Measurements from ENCODE around the gene SNX25. TPM values are rescaled to one million over a fixed set of nuclear protein-coding genes. Genes with fewer than 3 reads are reported as not detected.

The SNX25 gene
- total and polyA plus RNA-seq, 2 of the 13 experiments (the other 11 are each of a cell fraction or from before 2014, with no cell fraction given): 23.4 to 23.5 TPM

- H3K4me3 ChIP-seq (replicated peaks in 1 of 3; ENCODE audit: insufficient read depth in 1 of 3, low read depth in 2 of 3, low read length in 3 of 3): no peak overlapping the region
- no TSS peak for BruUV-seq (replicated peaks)
- no peak for DNase-seq (ENCODE audit: low spot score)
- no peak overlapping the region for H3K27ac ChIP-seq (ENCODE audit: extremely low read length, insufficient read depth, low read length)
- H3K27me3 ChIP-seq (ENCODE audit: control insufficient read depth in 1 of 2, insufficient read depth in 2 of 2, low read length in 2 of 2): no peaks in the 10 kb centered on the region
- H4K20me1 ChIP-seq (ENCODE audit: insufficient read depth, low read length): no peaks in the 10 kb centered on the region
- no peak for ATAC-seq
- FAIRE-seq: no peak
- H3K4me1 ChIP-seq (ENCODE audit: insufficient read depth, low read length): peaks cover 15% of the 10 kb centered on the region
- intact Hi-C loops (cut with micrococcal nuclease; ENCODE audit: unreplicated experiment): no loop called here
- H3K9me3 ChIP-seq (ENCODE audit: low read length): no peaks in the 10 kb centered on the region
- in situ Hi-C loops (cut with HindIII; ENCODE audit: extremely low pct_ligation_motif_present, low pct_unique_long_range_greater_than_20kb): no loop called here
- H3K4me2 ChIP-seq (ENCODE audit: low read depth, low read length): no peak overlapping the region
- POLR2A ChIA-PET: no interaction called here
- no peaks in the 10 kb centered on the region for H3K79me2 ChIP-seq (ENCODE audit: insufficient read depth, low read length)
- H2AFZ ChIP-seq (ENCODE audit: low read length): no peak overlapping the region
- H3K36me3 ChIP-seq (replicated peaks in 1 of 2; ENCODE audit: control insufficient read depth in 1 of 2, insufficient read depth in 2 of 2, low read length in 2 of 2): peaks cover 6 to 38% of the 10 kb centered on the region in 2 experiments; a peak in 4 of 5 replicates
- CTCF ChIA-PET (ENCODE audit: low intra/inter-chr PET ratio, low total read pairs): no interaction called here
- TF ChIP-seq SCMH1 (CRISPR knock-in tag; IDR thresholded peaks at IDR 0.05; ENCODE audit: borderline replicate concordance) (no peak), POLR2AphosphoS2 (IDR thresholded peaks at IDR 0.05; ENCODE audit: low read depth, low read length) (no peak), ZKSCAN8 (CRISPR knock-in tag; IDR thresholded peaks at IDR 0.05; ENCODE audit: borderline replicate concordance) (no peak), SP4 (CRISPR knock-in tag; IDR thresholded peaks at IDR 0.05) (no peak), USF2 (IDR thresholded peaks at IDR 0.05; ENCODE audit: low read depth, low read length) (no peak), USF2 (CRISPR knock-in tag; IDR thresholded peaks at IDR 0.05; ENCODE audit: borderline replicate concordance) (no peak), ARNT (IDR thresholded peaks at IDR 0.05) (no peak), BCL3 (CRISPR knock-in tag; IDR thresholded peaks at IDR 0.05) (no peak), TEF (CRISPR knock-in tag; IDR thresholded peaks at IDR 0.05) (no peak), FOXM1 (CRISPR knock-in tag; IDR thresholded peaks at IDR 0.05) (no peak), ZNF615 (CRISPR knock-in tag; IDR thresholded peaks at IDR 0.05; ENCODE audit: borderline replicate concordance) (no peak), ZC3H4 (CRISPR knock-in tag; IDR thresholded peaks at IDR 0.05; ENCODE audit: borderline replicate concordance) (no peak), MAX (IDR thresholded peaks at IDR 0.05) (no peak), ZBTB7A (CRISPR knock-in tag; IDR thresholded peaks at IDR 0.05) (no peak), ARID5B (CRISPR knock-in tag; IDR thresholded peaks at IDR 0.05) (no peak)
- WGBS (ENCODE audit: low lambda C conversion rate): 98% methylated on average over 4 of the region's 4 CpGs
- H3K9ac ChIP-seq (ENCODE audit: insufficient read depth, low read depth, low read length): no peak overlapping the region
These were observed 149.1 kb downstream of the SNX25 start for GRCh38 chr4:185358514-185358913.
